Kidney epithelial cell (primary cell): Measurements from ENCODE around the gene CYFIP1. TPM values are rescaled to one million over a fixed set of nuclear protein-coding genes. Genes with fewer than 3 reads are reported as not detected.
A peak's percentile ranks its signal among the peaks of the same experiment; 100 is the strongest.

ENCODE experiments used
- DNase-seq: peaks from one replicate; pipeline ENCODE4 v3.0.0-alpha.2; 2010; ENCODE audit warnings: low read depth
- H3K27me3 ChIP-seq: 2 replicates; pipeline ENCODE4 v1.6.0; 2011; ENCODE audit warnings: low read length; ENCODE audit not compliant: control insufficient read depth, insufficient read depth
- H3K36me3 ChIP-seq: 2 replicates; pipeline ENCODE4 v1.5.1; 2011; ENCODE audit warnings: low read length; ENCODE audit not compliant: control insufficient read depth, insufficient read depth
- H3K4me3 ChIP-seq: 2 replicates; pipeline ENCODE4 v1.5.1; 2011; ENCODE audit warnings: low read depth, mild to moderate bottlenecking, control low read depth, low read length
- total RNA-seq: library from RNA; depleted of rRNA; stranded (reverse); fragments of >200 nt; gene quantifications from 2 replicates; pipeline ENCODE4 v1.2.3, GENCODE V29; 2015
- TF ChIP-seq, protein P1 (sequence below): IDR thresholded peaks from 2 replicates; pipeline ENCODE4 v1.5.1; 2011; ENCODE audit warnings: mild to moderate bottlenecking, moderate library complexity, low read length, control low read depth, inconsistent platforms; ENCODE audit not compliant: insufficient read depth, poor library complexity, severe bottlenecking

The CYFIP1 gene
- total RNA-seq, 1 donor from 2014 or later = 110 TPM

GRCh38 chr15:22981051-22981840, 1.1 kb upstream of the CYFIP1 start:
- Histone ChIP-seq H3K27me3 (no peaks in the 10 kb centered on the region), H3K36me3 (no peaks in the 10 kb centered on the region), H3K4me3 (peak overlapping the region; percentile 84)
- TF ChIP-seq, protein P1, sequence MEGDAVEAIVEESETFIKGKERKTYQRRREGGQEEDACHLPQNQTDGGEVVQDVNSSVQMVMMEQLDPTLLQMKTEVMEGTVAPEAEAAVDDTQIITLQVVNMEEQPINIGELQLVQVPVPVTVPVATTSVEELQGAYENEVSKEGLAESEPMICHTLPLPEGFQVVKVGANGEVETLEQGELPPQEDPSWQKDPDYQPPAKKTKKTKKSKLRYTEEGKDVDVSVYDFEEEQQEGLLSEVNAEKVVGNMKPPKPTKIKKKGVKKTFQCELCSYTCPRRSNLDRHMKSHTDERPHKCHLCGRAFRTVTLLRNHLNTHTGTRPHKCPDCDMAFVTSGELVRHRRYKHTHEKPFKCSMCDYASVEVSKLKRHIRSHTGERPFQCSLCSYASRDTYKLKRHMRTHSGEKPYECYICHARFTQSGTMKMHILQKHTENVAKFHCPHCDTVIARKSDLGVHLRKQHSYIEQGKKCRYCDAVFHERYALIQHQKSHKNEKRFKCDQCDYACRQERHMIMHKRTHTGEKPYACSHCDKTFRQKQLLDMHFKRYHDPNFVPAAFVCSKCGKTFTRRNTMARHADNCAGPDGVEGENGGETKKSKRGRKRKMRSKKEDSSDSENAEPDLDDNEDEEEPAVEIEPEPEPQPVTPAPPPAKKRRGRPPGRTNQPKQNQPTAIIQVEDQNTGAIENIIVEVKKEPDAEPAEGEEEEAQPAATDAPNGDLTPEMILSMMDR = no peak
- DNase-seq = no peak

DNA sequence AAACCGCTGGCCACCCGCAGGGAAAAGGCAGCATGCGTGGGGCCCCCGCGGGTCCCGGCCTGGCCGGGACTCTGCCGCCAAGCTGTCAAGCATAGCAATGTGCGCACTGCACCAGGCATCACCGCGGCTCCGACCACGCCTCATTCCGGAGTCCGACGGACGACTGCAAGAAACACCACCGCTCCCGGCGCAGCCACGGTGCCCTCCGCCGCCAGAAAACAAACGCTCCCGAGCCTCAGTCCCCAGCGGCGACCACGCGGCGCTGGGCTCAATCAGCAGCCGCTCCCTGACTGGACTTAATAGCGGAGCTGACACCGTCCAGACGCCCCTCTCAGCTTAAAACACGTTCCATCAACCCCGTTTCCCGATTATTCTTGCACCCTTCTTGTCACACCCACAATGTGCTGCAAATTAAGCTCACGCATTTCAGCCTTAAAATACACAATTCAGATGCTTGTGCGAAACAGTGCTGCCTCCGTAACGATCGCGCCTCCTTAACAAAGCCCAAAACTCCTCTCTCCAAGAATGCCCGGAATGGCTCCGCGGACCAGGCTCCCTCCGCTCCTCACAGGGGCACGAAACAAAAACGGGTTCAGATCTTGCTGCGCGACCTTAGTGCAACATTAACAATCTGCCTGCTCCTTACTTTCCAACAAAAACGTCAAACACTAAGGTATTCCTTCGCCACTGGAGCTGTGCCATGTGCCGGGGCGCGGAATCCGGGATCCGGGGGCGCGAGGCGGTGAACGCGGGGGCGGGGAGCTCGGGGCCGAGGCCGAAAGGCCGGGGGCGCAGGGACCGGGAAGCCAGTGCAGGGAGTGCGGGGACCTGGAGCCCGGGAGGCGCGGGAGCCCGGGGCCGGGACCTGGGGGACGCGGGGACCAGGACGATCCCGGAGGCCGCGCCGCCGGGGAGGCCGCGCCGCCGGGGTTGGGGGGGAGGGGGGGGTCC, 655 bp downstream of the CYFIP1 start:
- H3K27me3 ChIP-seq = no peaks in the 10 kb centered on the region
- no peaks in the 10 kb centered on the region for H3K36me3 ChIP-seq
- H3K4me3 ChIP-seq = peak overlapping the region; percentile 84
- no peak for DNase-seq
- TF ChIP-seq, protein P1 = no peak

DNA sequence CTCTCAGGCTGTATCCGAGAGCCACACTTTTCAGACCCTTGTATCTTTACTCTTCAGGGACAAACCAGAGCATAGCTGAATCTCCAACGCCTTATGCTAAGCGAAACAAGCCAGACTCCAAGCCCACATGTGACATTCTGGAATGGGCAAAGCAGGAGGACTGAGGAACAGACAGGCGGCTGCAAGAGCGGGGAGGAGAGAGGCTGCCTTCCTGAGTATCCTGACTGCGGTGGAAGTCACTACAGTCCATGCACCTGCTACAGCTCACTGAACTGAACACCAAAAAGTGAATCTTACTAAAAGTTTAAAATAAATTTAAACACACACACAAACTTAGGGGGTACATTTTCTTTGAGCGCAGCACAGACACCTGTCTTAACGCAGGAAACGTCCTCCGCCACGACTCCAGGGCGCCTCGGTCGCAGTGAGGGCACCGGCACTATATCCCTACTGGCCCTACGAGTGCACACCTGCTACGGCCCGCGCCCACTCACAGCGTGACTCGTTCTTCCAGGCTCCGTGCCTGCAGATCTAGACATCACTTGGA, 1.4 kb downstream of the CYFIP1 start:
- H3K36me3 ChIP-seq = no peaks in the 10 kb centered on the region
- no peaks in the 10 kb centered on the region for H3K27me3 ChIP-seq
- no peak for DNase-seq
- TF ChIP-seq, protein P1 = no peak
- H3K4me3 ChIP-seq = peak overlapping the region; percentile 84

GRCh38 chr15:22974745-22975144, 5.4 kb downstream of the CYFIP1 start:
- no peaks in the 10 kb centered on the region for H3K27me3 ChIP-seq
- no peak overlapping the region for H3K4me3 ChIP-seq
- no peaks in the 10 kb centered on the region for H3K36me3 ChIP-seq
- DNase-seq = no peak
- TF ChIP-seq, protein P1 = no peak

- no peak for DNase-seq
- no peaks in the 10 kb centered on the region for H3K27me3 ChIP-seq
- TF ChIP-seq, protein P1 = no peak
- H3K4me3 ChIP-seq = no peak overlapping the region
- H3K36me3 ChIP-seq = no peaks in the 10 kb centered on the region
Measured at GRCh38 chr15:22973987-22974386, 6.2 kb downstream of the CYFIP1 start.
